B cell (primary cell): ENCODE data around the gene COG7.

ENCODE experiments used
- CTCF ChIP-seq: fragments of 200-600 bp; IDR thresholded peaks from one replicate; pipeline ENCODE4 v1.8.0; 2022; ENCODE audit warnings: antibody characterized with exemption, mild to moderate bottlenecking
- EZH2 ChIP-seq: IDR thresholded peaks from 2 replicates; pipeline ENCODE4 v1.6.1; 2012; ENCODE audit warnings: borderline replicate concordance, low read depth, mild to moderate bottlenecking, moderate library complexity, low read length; ENCODE audit not compliant: insufficient read depth, poor library complexity, severe bottlenecking

- no peak for TF ChIP-seq CTCF
- TF ChIP-seq EZH2: no peak
Observed at GRCh38 chr16:23485841-23486240, 32.9 kb upstream of the COG7 start.
